Measurements from ENCODE around the gene HMCN1. TPM values are rescaled to one million over a fixed set of nuclear protein-coding genes. Genes with fewer than 3 reads are reported as not detected.

HMCN1 gene
- polyA plus RNA-seq, 1 donor from 2014 or later, result 0.66 TPM

GRCh38 chr1:185824106-185824505, 89.9 kb downstream of the HMCN1 start:
- Histone ChIP-seq H3K9me3 (ENCODE audit: low read length) (no peaks in the 10 kb centered on the region), H3F3A (ENCODE audit: insufficient read depth, low read length, poor library complexity, severe bottlenecking) (no peaks in the 10 kb centered on the region), H3K4me2 (ENCODE audit: low read length) (no peak overlapping the region), H2AFZ (ENCODE audit: low read depth, low read length) (no peak overlapping the region), H3K9ac (ENCODE audit: low read length) (no peak overlapping the region), H3K79me2 (replicated peaks; ENCODE audit: insufficient read depth, low read length) (no peaks in the 10 kb centered on the region), H3K27ac (ENCODE audit: low read length) (no peak overlapping the region), H3K4me3 (ENCODE audit: low read length) (no peak overlapping the region), H4K20me1 (ENCODE audit: insufficient read depth) (no peaks in the 10 kb centered on the region), H3K36me3 (ENCODE audit: insufficient read depth, low read length) (no peaks in the 10 kb centered on the region), H3K27me3 (ENCODE audit: insufficient read depth, low read depth, low read length) (no peaks in the 10 kb centered on the region), H3K9me2 (ENCODE audit: insufficient read depth, low read length) (no peaks in the 10 kb centered on the region)
- TF ChIP-seq CTCF (IDR thresholded peaks at IDR 0.05; ENCODE audit: poor library complexity, severe bottlenecking) (no peak), RAD21 (conservative IDR thresholded peaks at IDR 0.05) (no peak), EP300 (conservative IDR thresholded peaks at IDR 0.05; ENCODE audit: poor library complexity, severe bottlenecking) (no peak), MXI1 (conservative IDR thresholded peaks at IDR 0.05; ENCODE audit: poor library complexity, severe bottlenecking) (no peak), POLR2AphosphoS5 (IDR thresholded peaks at IDR 0.05) (no peak), REST (IDR thresholded peaks at IDR 0.05; ENCODE audit: borderline replicate concordance) (no peak), EZH2 (IDR thresholded peaks at IDR 0.05; ENCODE audit: borderline replicate concordance, insufficient read depth, low read length, poor library complexity, severe bottlenecking) (no peak), TAF1 (IDR thresholded peaks at IDR 0.05; ENCODE audit: low read depth) (no peak), SMC3 (conservative IDR thresholded peaks at IDR 0.05; ENCODE audit: poor library complexity) (no peak)

GRCh38 chr1:185825556-185825955, 91.4 kb downstream of the HMCN1 start:
- Histone ChIP-seq H4K20me1 (ENCODE audit: insufficient read depth) (no peaks in the 10 kb centered on the region), H3K9ac (ENCODE audit: low read length) (no peak overlapping the region), H3K9me3 (ENCODE audit: low read length) (no peaks in the 10 kb centered on the region), H3K36me3 (ENCODE audit: insufficient read depth, low read length) (no peaks in the 10 kb centered on the region), H3K79me2 (replicated peaks; ENCODE audit: insufficient read depth, low read length) (no peaks in the 10 kb centered on the region), H3K9me2 (ENCODE audit: insufficient read depth, low read length) (no peaks in the 10 kb centered on the region), H3F3A (ENCODE audit: insufficient read depth, low read length, poor library complexity, severe bottlenecking) (no peaks in the 10 kb centered on the region), H3K4me2 (ENCODE audit: low read length) (no peak overlapping the region), H3K27ac (ENCODE audit: low read length) (no peak overlapping the region), H3K27me3 (ENCODE audit: insufficient read depth, low read depth, low read length) (no peaks in the 10 kb centered on the region), H2AFZ (ENCODE audit: low read depth, low read length) (no peak overlapping the region), H3K4me3 (ENCODE audit: low read length) (no peak overlapping the region)
- TF ChIP-seq SMC3 (conservative IDR thresholded peaks at IDR 0.05; ENCODE audit: poor library complexity) (no peak), EZH2 (IDR thresholded peaks at IDR 0.05; ENCODE audit: borderline replicate concordance, insufficient read depth, low read length, poor library complexity, severe bottlenecking) (no peak), EP300 (conservative IDR thresholded peaks at IDR 0.05; ENCODE audit: poor library complexity, severe bottlenecking) (no peak), RAD21 (conservative IDR thresholded peaks at IDR 0.05) (no peak)
